H9 (cell line): ENCODE results near the gene ZNF652. TPM values are rescaled to one million over a fixed set of nuclear protein-coding genes. Genes with fewer than 3 reads are reported as not detected.

ENCODE experiments used
- DNase-seq: peaks from one replicate; pipeline ENCODE4 v3.0.0-alpha.2; 2017
- H2AFZ ChIP-seq: one replicate; pipeline ENCODE4 v1.6.1; 2013; ENCODE audit warnings: mild to moderate bottlenecking, low read length, control low read depth, moderate library complexity
- H2AK5ac ChIP-seq: 2 replicates; pipeline ENCODE4 v1.6.1; 2013; ENCODE audit warnings: low read length, control low read depth, mixed read lengths; ENCODE audit not compliant: insufficient read length
- H2BK120ac ChIP-seq: one replicate; pipeline ENCODE4 v1.6.1; 2013; ENCODE audit warnings: low read depth, mild to moderate bottlenecking, low read length, control low read depth, inconsistent platforms; ENCODE audit not compliant: poor library complexity, severe bottlenecking
- H2BK12ac ChIP-seq: 2 replicates; pipeline ENCODE4 v1.6.1; 2013; ENCODE audit warnings: low read length, control low read depth, mixed read lengths, low read depth; ENCODE audit not compliant: insufficient read length
- H2BK15ac ChIP-seq: 2 replicates; pipeline ENCODE4 v1.6.1; 2013; ENCODE audit warnings: low read depth, low read length, control low read depth
- H2BK20ac ChIP-seq: one replicate; pipeline ENCODE4 v1.6.1; 2013; ENCODE audit warnings: low read depth, mild to moderate bottlenecking, low read length, control low read depth, inconsistent platforms; ENCODE audit not compliant: poor library complexity, severe bottlenecking
- H2BK5ac ChIP-seq: 2 replicates; pipeline ENCODE4 v1.6.1; 2013; ENCODE audit warnings: low read length, control low read depth, mixed read lengths; ENCODE audit not compliant: insufficient read length
- H3K14ac ChIP-seq: 2 replicates; pipeline ENCODE4 v1.6.1; 2013; ENCODE audit warnings: low read length, control low read depth; ENCODE audit not compliant: insufficient read depth
- H3K18ac ChIP-seq: 2 replicates; pipeline ENCODE4 v1.6.1; 2013; ENCODE audit warnings: low read depth, mild to moderate bottlenecking, mixed read lengths, low read length, control low read depth; ENCODE audit not compliant: insufficient read length
- H3K23ac ChIP-seq: 2 replicates; pipeline ENCODE4 v1.6.1; 2013; ENCODE audit warnings: low read length, control low read depth, mixed read lengths, low read depth; ENCODE audit not compliant: insufficient read length
- H3K23me2 ChIP-seq: 2 replicates; pipeline ENCODE4 v1.6.1; 2013; ENCODE audit warnings: low read depth, mild to moderate bottlenecking, mixed read lengths, low read length, control low read depth; ENCODE audit not compliant: insufficient read length, poor library complexity, severe bottlenecking
- H3K27ac ChIP-seq: 2 replicates; pipeline ENCODE4 v1.5.1; 2013; ENCODE audit warnings: low read length, control low read depth, mixed read lengths, low read depth; ENCODE audit not compliant: insufficient read length
- H3K27me3 ChIP-seq: 2 replicates; pipeline ENCODE4 v1.6.1; 2013; ENCODE audit warnings: low read length, control low read depth, inconsistent platforms; ENCODE audit not compliant: insufficient read depth
- H3K4ac ChIP-seq: 2 replicates; pipeline ENCODE4 v1.6.1; 2013; ENCODE audit warnings: low read depth, mild to moderate bottlenecking, control low read depth, inconsistent platforms, low read length, moderate library complexity
- H3K4me1 ChIP-seq: 2 replicates; pipeline ENCODE4 v1.6.1; 2013; ENCODE audit warnings: low read length, control low read depth, inconsistent platforms; ENCODE audit not compliant: insufficient read depth
- H3K4me2 ChIP-seq: 2 replicates; pipeline ENCODE4 v1.6.1; 2013; ENCODE audit warnings: low read length, control low read depth, mixed read lengths; ENCODE audit not compliant: insufficient read length, insufficient read depth
- H3K56ac ChIP-seq: 2 replicates; pipeline ENCODE4 v1.6.1; 2013; ENCODE audit warnings: low read depth, mild to moderate bottlenecking, mixed read lengths, low read length, control low read depth; ENCODE audit not compliant: insufficient read length
- H3K79me1 ChIP-seq: 2 replicates; pipeline ENCODE4 v1.6.1; 2013; ENCODE audit warnings: low read depth, mild to moderate bottlenecking, moderate library complexity, low read length, control low read depth, inconsistent platforms; ENCODE audit not compliant: insufficient read depth, poor library complexity, severe bottlenecking
- H3K79me2 ChIP-seq: 2 replicates; pipeline ENCODE4 v1.6.1; 2013; ENCODE audit warnings: low read length, control low read depth, inconsistent platforms; ENCODE audit not compliant: insufficient read depth
- H3K9ac ChIP-seq: 2 replicates; pipeline ENCODE4 v1.6.1; 2013; ENCODE audit warnings: low read length, control low read depth, mixed read lengths; ENCODE audit not compliant: insufficient read length; ENCODE audit errors: extremely low read depth
- H3K9me3 ChIP-seq: one replicate; pipeline ENCODE4 v1.6.1; 2013; ENCODE audit warnings: low read depth, low read length, inconsistent platforms; ENCODE audit not compliant: control insufficient read depth
- H3T11ph ChIP-seq: one replicate; pipeline ENCODE4 v1.6.1; 2013; ENCODE audit warnings: mild to moderate bottlenecking, low read length, control low read depth, inconsistent platforms
- H4K20me1 ChIP-seq: one replicate; pipeline ENCODE4 v1.6.1; 2013; ENCODE audit not compliant: control insufficient read depth, insufficient read length, insufficient read depth
- H4K5ac ChIP-seq: 2 replicates; pipeline ENCODE4 v1.6.1; 2013; ENCODE audit warnings: low read depth, mild to moderate bottlenecking, mixed read lengths, low read length, control low read depth; ENCODE audit not compliant: insufficient read length
- H4K8ac ChIP-seq: replicated peaks from 2 replicates; pipeline ENCODE4 v1.6.1; 2013; ENCODE audit warnings: low read length, control low read depth, mixed read lengths, low read depth; ENCODE audit not compliant: insufficient read length
- H4K91ac ChIP-seq: 2 replicates; pipeline ENCODE4 v1.6.1; 2013; ENCODE audit warnings: low read depth, mild to moderate bottlenecking, moderate library complexity, mixed read lengths, low read length, control low read depth; ENCODE audit not compliant: insufficient read length
- H3K27ac Mint-ChIP-seq, 3 experiments: 2 replicates in 2 of 3; 3 replicates in 1 of 3; pipeline ENCODE4 v1.8.0; 2020 to 2021; ENCODE audit warnings: mixed read lengths in 3 of 3, mild to moderate bottlenecking in 1 of 3, moderate library complexity in 1 of 3
- H3K27me3 Mint-ChIP-seq: 2 replicates; pipeline ENCODE4 v1.8.0; 2021; ENCODE audit warnings: low read depth, mild to moderate bottlenecking, moderate library complexity, mixed read lengths
- H3K36me3 Mint-ChIP-seq, 3 experiments: 2 replicates in 2 of 3; 3 replicates in 1 of 3; pipeline ENCODE4 v1.8.0; 2020 to 2021; ENCODE audit warnings: low read depth in 3 of 3, mixed read lengths in 3 of 3; ENCODE audit not compliant: insufficient read depth in 1 of 3
- H3K4me1 Mint-ChIP-seq, 2 experiments: 2 replicates each; pipeline ENCODE4 v1.8.0; 2020; ENCODE audit warnings: mixed read lengths in 2 of 2
- H3K4me3 Mint-ChIP-seq, 2 experiments: 2 replicates in 1 of 2; 3 replicates in 1 of 2; pipeline ENCODE4 v1.8.0; 2020 to 2021; ENCODE audit warnings: mild to moderate bottlenecking in 2 of 2, mixed read lengths in 2 of 2, moderate library complexity in 1 of 2
- H3K9me3 Mint-ChIP-seq, 2 experiments: 2 replicates in 1 of 2; 3 replicates in 1 of 2; pipeline ENCODE4 v1.8.0; 2020; ENCODE audit warnings: mild to moderate bottlenecking in 2 of 2, mixed read lengths in 2 of 2, moderate library complexity in 1 of 2
- CTCF ChIP-seq: fragments of 200-600 bp; sonication (generic); conservative IDR thresholded peaks from 3 replicates; pipeline ENCODE4 v1.8.0; 2021; ENCODE audit warnings: antibody characterized with exemption, mild to moderate bottlenecking
- WGBS: extraction: QIAGEN DNeasy Blood & Tissue Kit; methylation state at CpG from one replicate; pipeline ENCODE4 v1.1.7; 2013; ENCODE audit warnings: missing lambda C conversion rate, low lambda C conversion rate, mixed read lengths; ENCODE audit not compliant: insufficient read length; ENCODE audit errors: extremely low coverage; 5-methylcytosine and 5-hydroxymethylcytosine counted together
- total RNA-seq: library from RNA; stranded (reverse); gene quantifications from 2 replicates; pipeline ENCODE4 v1.2.1, GENCODE V29; 2021

Gene ZNF652
- total RNA-seq, 1 experiment from 2014 or later, result 33.6 TPM

GRCh38 chr17:49379926-49380325 is 17.9 kb upstream of the ZNF652 start:
- no peaks in the 10 kb centered on the region for H3K27me3 ChIP-seq
- no peak overlapping the region for H2BK20ac ChIP-seq
- H4K5ac ChIP-seq, result no peak overlapping the region
- TF ChIP-seq CTCF, result no peak
- DNase-seq, result no peak
- H3K9ac ChIP-seq, result no peak overlapping the region
- no peak overlapping the region for H4K8ac ChIP-seq
- H2BK5ac ChIP-seq, result no peak overlapping the region
- no peak overlapping the region for H2BK15ac ChIP-seq
- H3K4me2 ChIP-seq, result no peak overlapping the region
- no peaks in the 10 kb centered on the region for H3K79me1 ChIP-seq
- no peak overlapping the region for H2BK120ac ChIP-seq
- no peak overlapping the region for H3K4me3 Mint-ChIP-seq
- H4K91ac ChIP-seq, result no peak overlapping the region
- H3K56ac ChIP-seq, result no peak overlapping the region
- no peak overlapping the region for H3T11ph ChIP-seq
- H3K23ac ChIP-seq, result no peak overlapping the region
- H3K4me1 ChIP-seq, result peaks cover 5% of the 10 kb centered on the region
- H3K9me3 Mint-ChIP-seq, result no peaks in the 10 kb centered on the region
- H3K4me1 Mint-ChIP-seq, result peaks cover 11% of the 10 kb centered on the region in 2 experiments
- no peaks in the 10 kb centered on the region for H3K36me3 Mint-ChIP-seq
- no peak overlapping the region for H2AFZ ChIP-seq
- no peaks in the 10 kb centered on the region for H3K9me3 ChIP-seq
- H3K18ac ChIP-seq, result no peak overlapping the region
- H3K14ac ChIP-seq, result no peak overlapping the region
- no peaks in the 10 kb centered on the region for H3K79me2 ChIP-seq
- no CpG with 5 or more reads among the region's 4 CpGs for WGBS
- H3K23me2 ChIP-seq, result no peaks in the 10 kb centered on the region
- no peak overlapping the region for H2BK12ac ChIP-seq
- H3K4ac ChIP-seq, result no peak overlapping the region
- no peak overlapping the region for H3K27ac ChIP-seq
- H4K20me1 ChIP-seq, result no peaks in the 10 kb centered on the region
- no peak overlapping the region for H2AK5ac ChIP-seq
- H3K27ac Mint-ChIP-seq, result no peak overlapping the region
- peaks cover 3% of the 10 kb centered on the region for H3K27me3 Mint-ChIP-seq
